GM18907 (cell line): ENCODE measurements around the gene ZNF429.
"Not testable (repeated sequence)": the region's sequence is repeated elsewhere in the genome, so short reads cannot be mapped to it uniquely, and the experiment has no call there.

Experiments used
- ATAC-seq: cut with Tn5 transposase; IDR thresholded peaks from one replicate; pipeline ENCODE4 v1.9.1; 2021; ENCODE audit warnings: mild to moderate bottlenecking, moderate library complexity; ENCODE audit not compliant: unreplicated experiment

The ZNF429 gene

GRCh38 chr19:21505459-21506451 is at the start of gene ZNF429:
Gene ZNF429 (plus strand): TSS chr19:21505602. CDS start chr19:21505772, 170 bp downstream.
- peak; percentile 100 for ATAC-seq

GRCh38 chr19:21460686-21461085 is 44.7 kb upstream of the ZNF429 start:
- no peak for ATAC-seq

- no peak for ATAC-seq
Observed at GRCh38 chr19:21462540-21462939, 42.9 kb upstream of the ZNF429 start.

- peak; percentile 67 for ATAC-seq
Observed at GRCh38 chr19:21463449-21464105, 41.8 kb upstream of the ZNF429 start.

- ATAC-seq: no peak
Observed at GRCh38 chr19:21466627-21467026, 38.8 kb upstream of the ZNF429 start.

- ATAC-seq: no peak
Observed at GRCh38 chr19:21468791-21469190, 36.6 kb upstream of the ZNF429 start.

- ATAC-seq: no peak
Observed at GRCh38 chr19:21472507-21472906, 32.9 kb upstream of the ZNF429 start.

GRCh38 chr19:21474671-21475181 is 30.7 kb upstream of the ZNF429 start:
- ATAC-seq: no peak

- not testable (repeated sequence) for ATAC-seq
Observed at GRCh38 chr19:21482361-21482760, 23.0 kb upstream of the ZNF429 start.

GRCh38 chr19:21482863-21483276 is 22.5 kb upstream of the ZNF429 start:
- no peak for ATAC-seq

GRCh38 chr19:21483589-21484170 is 21.7 kb upstream of the ZNF429 start:
- ATAC-seq: no peak

GRCh38 chr19:21484631-21485030 is 20.8 kb upstream of the ZNF429 start:
- ATAC-seq: no peak

- no peak for ATAC-seq
Observed at GRCh38 chr19:21485926-21486325, 19.5 kb upstream of the ZNF429 start.

- no peak for ATAC-seq
Observed at GRCh38 chr19:21487969-21488368, 17.4 kb upstream of the ZNF429 start.

- no peak for ATAC-seq
Observed at GRCh38 chr19:21491146-21491545, 14.3 kb upstream of the ZNF429 start.

GRCh38 chr19:21492947-21493906 is 12.2 kb upstream of the ZNF429 start:
- ATAC-seq: no peak

GRCh38 chr19:21496876-21497275 is 8.5 kb upstream of the ZNF429 start:
- no peak for ATAC-seq

- no peak for ATAC-seq
Observed at GRCh38 chr19:21498651-21499050, 6.8 kb upstream of the ZNF429 start.

- no peak for ATAC-seq
Observed at GRCh38 chr19:21508198-21508597, 2.8 kb downstream of the ZNF429 start.

GRCh38 chr19:21511058-21511457 is 5.7 kb downstream of the ZNF429 start:
- ATAC-seq: not testable (repeated sequence)
